NCI-H2081 (cell line): ENCODE measurements around the gene PI4K2B.
"Not testable (repeated sequence)": the region's sequence is repeated elsewhere in the genome, so short reads cannot be mapped to it uniquely, and the experiment has no call there.

Experiments
- DNase-seq, 2 experiments: peaks; one replicate each; lab custom pipeline; 2025; lab: John Stamatoyannopoulos, UW

The PI4K2B gene

GRCh38 chr4:25233737-25234389 lies at the start of gene PI4K2B:
Gene PI4K2B, plus strand, starts transcription at chr4:25234033. Its CDS starts 131 bp downstream, at chr4:25234164.
- peak; percentile 93 to 97 for DNase-seq

GRCh38 chr4:25184056-25184455 lies 49.8 kb upstream of the PI4K2B start:
- DNase-seq: no peak

- DNase-seq: no peak
Observed at GRCh38 chr4:25190407-25190806, 43.4 kb upstream of the PI4K2B start.

DNA sequence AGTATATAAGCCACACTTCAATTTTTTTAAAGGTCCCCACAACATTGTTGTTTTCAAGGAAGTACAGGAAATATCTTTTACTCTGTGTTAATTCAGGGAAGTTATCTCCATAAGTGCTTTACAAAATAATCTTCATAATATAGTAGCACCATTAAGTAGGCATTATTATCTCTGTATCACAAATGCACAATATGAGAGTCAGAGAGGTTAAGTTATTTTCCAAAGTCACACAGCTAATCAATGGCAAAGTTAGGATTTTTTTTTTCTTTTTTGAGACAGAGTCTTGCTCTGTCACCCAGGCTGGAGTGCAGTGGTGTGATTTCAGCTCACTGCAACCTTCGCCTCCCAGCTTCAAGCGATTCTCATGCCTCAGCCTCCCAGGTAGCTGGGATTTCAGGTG lies 35.1 kb upstream of the PI4K2B start:
- DNase-seq: no peak

DNA sequence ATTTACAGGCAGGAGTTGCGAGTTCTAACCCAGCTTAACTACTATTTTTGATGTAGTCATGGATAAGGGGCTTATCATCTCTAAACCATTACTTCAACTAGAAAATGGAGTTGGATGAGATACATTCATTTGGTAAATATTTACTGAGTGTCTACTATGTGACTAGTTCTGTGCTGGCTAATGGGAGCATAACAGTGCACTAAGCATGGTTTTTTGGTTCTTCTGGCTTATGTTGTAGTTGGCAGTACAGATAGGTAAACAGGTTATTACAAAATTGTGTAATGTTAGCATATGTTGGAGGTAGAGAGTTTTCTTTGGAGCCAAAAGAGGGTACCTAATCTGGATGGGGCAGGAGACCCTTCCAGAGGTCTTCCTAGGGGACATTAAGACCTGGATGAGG lies 25.8 kb upstream of the PI4K2B start:
- no peak for DNase-seq

DNA sequence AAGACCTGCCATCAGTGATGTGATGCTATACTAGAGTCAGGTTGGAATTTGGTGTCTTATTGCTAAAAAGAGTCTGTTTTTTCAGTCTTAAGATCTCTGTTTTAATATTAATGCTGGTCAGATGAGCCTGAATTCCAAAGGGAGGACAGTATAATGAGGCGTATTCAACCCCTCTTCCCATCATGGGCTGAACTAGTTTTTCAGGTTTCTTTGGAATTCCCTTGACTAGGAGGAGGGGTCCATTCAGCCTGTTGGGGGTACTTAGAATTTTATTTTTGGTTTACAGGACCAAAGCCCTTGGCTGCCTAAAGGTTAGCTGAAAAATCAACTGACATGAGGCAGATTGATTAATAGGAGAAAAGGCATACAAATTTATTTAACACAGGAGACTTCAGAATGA lies 24.1 kb upstream of the PI4K2B start:
- DNase-seq: no peak

DNA sequence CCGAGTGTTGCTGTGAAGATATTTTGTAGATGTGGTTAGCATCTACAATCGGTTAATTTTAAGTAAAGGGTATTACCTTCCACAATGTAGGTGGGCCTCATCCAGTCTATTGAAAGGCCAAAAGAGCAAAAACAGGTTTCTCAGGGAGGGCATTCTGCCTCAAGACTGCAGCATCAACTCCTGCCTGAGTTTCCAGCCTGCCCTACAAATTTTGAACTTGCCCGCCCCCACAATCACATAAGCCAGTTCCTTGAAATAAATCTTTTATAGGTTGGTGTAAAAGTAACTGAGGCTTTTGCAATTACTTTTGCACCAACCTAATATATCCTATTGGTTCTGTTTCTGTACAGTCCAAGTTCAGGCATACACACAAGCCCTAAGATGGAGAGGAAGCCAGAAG lies 22.1 kb upstream of the PI4K2B start:
- no peak for DNase-seq

- no peak for DNase-seq
Observed at GRCh38 chr4:25212822-25213221, 21.0 kb upstream of the PI4K2B start.

DNA sequence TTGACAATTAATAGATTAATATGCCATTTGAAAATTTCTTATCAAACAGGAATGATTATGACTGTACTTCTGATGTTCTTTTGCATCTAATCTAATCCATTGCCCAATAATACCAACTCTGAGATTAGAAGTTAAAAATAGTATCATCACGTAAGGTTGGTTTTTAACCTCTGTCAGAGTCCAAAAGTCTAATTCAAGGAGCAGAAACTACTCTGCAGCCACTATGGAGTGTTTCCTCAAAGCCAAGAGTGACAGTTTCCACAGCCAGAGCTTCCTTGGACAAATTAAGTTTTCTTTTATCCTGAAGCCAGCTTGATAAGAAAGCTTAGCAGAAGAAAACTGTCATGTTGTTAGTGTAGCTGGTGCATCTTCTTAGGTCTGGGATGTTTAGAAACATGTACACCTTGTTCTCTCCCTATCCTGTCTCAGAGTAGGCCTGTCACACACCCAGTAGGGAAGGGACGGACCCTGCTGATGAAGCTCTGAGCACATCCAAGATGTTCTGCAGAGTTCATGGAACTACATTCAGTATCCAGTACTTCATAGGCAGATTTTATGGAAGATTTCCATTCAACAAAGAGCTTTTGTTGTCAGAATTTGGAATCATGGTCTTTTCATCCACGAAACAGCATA lies 20.4 kb upstream of the PI4K2B start:
- no peak for DNase-seq

DNA sequence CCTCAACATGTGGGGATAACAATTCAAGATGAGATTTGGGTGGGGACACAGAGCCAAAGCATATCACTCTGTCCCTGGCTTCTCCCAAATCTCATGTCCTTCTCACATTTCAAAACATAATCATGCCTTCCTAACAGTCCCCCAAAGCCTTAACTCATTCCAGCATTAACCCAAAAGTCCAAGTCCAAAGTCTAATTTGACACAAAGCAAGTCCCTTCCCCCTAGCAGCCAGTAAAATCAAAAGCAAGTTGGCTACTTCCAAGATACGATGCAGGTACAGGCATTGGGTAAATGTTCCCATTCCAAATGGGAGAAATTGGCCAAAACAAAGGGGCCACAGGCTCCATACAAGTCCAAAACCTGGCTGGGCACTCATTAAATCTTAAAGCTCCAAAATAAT lies 19.1 kb upstream of the PI4K2B start:
- not testable (repeated sequence) for DNase-seq

GRCh38 chr4:25215511-25215910 lies 18.3 kb upstream of the PI4K2B start:
- no peak for DNase-seq

- no peak for DNase-seq
Observed at GRCh38 chr4:25221377-25221776, 12.5 kb upstream of the PI4K2B start.

- peak in 1 of 2 experiments; percentile 14 for DNase-seq
Observed at GRCh38 chr4:25223802-25224375, 9.9 kb upstream of the PI4K2B start.

GRCh38 chr4:25229804-25230203 lies 4.0 kb upstream of the PI4K2B start:
- no peak for DNase-seq

DNA sequence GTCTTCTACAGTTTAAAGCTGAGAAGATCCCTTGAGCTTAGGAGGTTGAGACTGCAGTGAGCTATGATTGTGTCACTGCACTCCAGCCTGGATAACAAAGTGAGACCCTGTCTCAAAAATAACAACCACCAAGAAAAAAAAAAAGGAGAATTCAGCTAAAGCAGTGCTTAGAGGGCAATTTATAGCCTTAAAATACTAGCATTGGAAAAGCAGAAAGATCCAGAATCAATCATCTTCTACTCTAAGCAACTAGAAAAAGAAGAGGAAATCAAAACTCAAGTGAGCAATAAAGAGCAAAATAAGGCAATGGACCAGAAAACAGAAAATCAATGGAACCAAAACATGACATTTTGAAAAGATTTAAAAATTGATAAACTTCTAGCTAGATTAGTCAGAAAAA lies 639 bp upstream of the PI4K2B start:
- no peak for DNase-seq

GRCh38 chr4:25234390-25235370 lies 847 bp downstream of the PI4K2B start:
- peak; percentile 46 to 68 for DNase-seq

DNA sequence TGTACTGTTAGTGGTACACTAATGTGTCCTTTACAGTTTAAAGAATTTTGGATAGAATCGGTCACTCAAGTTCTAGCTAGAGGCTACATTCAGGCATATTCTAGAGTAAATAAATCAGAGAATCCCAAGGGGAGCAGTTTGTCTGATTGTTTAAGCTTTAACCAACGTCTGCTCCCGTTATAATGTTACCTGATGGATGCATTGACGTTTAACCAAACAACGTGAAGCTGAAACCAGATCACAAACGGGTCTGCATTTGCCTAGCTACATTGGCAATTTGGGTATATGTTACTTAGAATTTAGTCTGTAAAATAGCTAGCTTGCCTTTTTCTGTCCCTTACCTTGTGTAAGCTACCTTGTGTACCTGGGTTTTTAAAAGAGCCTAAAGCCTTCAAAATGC lies 1.6 kb downstream of the PI4K2B start:
- DNase-seq: peak in 1 of 2 experiments; percentile 28

GRCh38 chr4:25236030-25236429 lies 2.2 kb downstream of the PI4K2B start:
- not testable (repeated sequence) for DNase-seq

- DNase-seq: no peak
Observed at GRCh38 chr4:25236971-25237370, 3.1 kb downstream of the PI4K2B start.

GRCh38 chr4:25238052-25238451 lies 4.2 kb downstream of the PI4K2B start:
- DNase-seq: no peak

GRCh38 chr4:25239528-25239927 lies 5.7 kb downstream of the PI4K2B start:
- not testable (repeated sequence) for DNase-seq

- not testable (repeated sequence) for DNase-seq
Observed at GRCh38 chr4:25240754-25241210, 6.9 kb downstream of the PI4K2B start.
